Right lobe of liver (tissue), 4 donors: ENCODE results near the gene SLC4A4.

Experiments
- POLR2A ChIP-seq: fragments of 450-650 bp; IDR thresholded peaks from one replicate; pipeline ENCODE4 v1.6.1; 2017; ENCODE audit warnings: antibody characterized with exemption, mild to moderate bottlenecking
- TF ChIP-seq, protein P1 (sequence below), 4 donors: fragments of 200-600 bp in 3 of 4; fragments of 450-650 bp in 1 of 4; IDR thresholded peaks; one replicate each; pipeline versions ENCODE4 v1.5.1 to v1.8.0; 2016 to 2022; ENCODE audit warnings: antibody characterized with exemption in 4 of 4, mild to moderate bottlenecking in 2 of 4
- donor health status: DM: no; HTN: no; CAD: no.
- donor health status: DM: no; HTN: no; CAD: no.
- donor health status: DM: no; HTN: yes; CAD: no.

DNA sequence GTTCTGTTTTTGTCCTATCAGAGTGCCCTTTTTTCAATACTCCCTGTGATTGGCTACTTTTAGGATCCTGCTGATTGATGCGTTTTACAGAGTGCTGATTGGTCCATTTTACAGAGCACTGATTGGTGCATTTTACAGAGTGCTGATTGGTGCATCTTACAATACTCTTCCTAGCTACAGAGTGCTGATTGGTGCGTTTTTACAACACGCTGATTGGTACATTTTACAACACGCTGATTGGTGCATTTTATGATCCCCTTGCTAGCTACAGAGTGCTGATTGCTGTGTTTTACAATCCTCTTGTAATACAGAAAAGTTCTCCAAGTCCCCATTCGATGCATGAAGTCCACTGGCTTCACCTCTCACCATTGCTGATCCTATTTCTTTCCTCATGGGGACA lies 268.3 kb downstream of the SLC4A4 start:
- TF ChIP-seq, protein P1, sequence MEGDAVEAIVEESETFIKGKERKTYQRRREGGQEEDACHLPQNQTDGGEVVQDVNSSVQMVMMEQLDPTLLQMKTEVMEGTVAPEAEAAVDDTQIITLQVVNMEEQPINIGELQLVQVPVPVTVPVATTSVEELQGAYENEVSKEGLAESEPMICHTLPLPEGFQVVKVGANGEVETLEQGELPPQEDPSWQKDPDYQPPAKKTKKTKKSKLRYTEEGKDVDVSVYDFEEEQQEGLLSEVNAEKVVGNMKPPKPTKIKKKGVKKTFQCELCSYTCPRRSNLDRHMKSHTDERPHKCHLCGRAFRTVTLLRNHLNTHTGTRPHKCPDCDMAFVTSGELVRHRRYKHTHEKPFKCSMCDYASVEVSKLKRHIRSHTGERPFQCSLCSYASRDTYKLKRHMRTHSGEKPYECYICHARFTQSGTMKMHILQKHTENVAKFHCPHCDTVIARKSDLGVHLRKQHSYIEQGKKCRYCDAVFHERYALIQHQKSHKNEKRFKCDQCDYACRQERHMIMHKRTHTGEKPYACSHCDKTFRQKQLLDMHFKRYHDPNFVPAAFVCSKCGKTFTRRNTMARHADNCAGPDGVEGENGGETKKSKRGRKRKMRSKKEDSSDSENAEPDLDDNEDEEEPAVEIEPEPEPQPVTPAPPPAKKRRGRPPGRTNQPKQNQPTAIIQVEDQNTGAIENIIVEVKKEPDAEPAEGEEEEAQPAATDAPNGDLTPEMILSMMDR (IDR thresholded peaks at IDR 0.05) = no peak
- no peak for TF ChIP-seq POLR2A
